Immature natural killer cell (primary cell): ENCODE data around the gene ETNK1. TPM values are rescaled to one million over a fixed set of nuclear protein-coding genes. Genes with fewer than 3 reads are reported as not detected.

Source experiments
- DNase-seq, 3 donors: peaks; one replicate each; pipeline ENCODE4 v3.0.0; 2022; ENCODE audit warnings: mixed read lengths in 1 of 3
- H3K27ac Mint-ChIP-seq, 6 donors: one replicate each; pipeline ENCODE4 v1.8.0; 2020; ENCODE audit warnings: mixed read lengths in 6 of 6, mild to moderate bottlenecking in 5 of 6, inconsistent platforms in 4 of 6, moderate library complexity in 3 of 6
- H3K27me3 Mint-ChIP-seq, 3 donors: one replicate each; pipeline ENCODE4 v1.8.0; 2020 to 2021; ENCODE audit warnings: low read depth in 3 of 3, mild to moderate bottlenecking in 3 of 3, mixed read lengths in 3 of 3, moderate library complexity in 3 of 3, inconsistent platforms in 1 of 3
- H3K36me3 Mint-ChIP-seq, 3 donors: one replicate each; pipeline ENCODE4 v1.8.0; 2020; ENCODE audit warnings: mixed read lengths in 3 of 3, inconsistent platforms in 2 of 3, mild to moderate bottlenecking in 2 of 3
- H3K4me1 Mint-ChIP-seq, 2 donors: one replicate each; pipeline ENCODE4 v1.8.0; 2020; ENCODE audit warnings: inconsistent platforms in 2 of 2, mild to moderate bottlenecking in 2 of 2, mixed read lengths in 2 of 2, moderate library complexity in 1 of 2
- H3K4me3 Mint-ChIP-seq, 5 donors: one replicate each; pipeline ENCODE4 v1.8.0; 2020; ENCODE audit warnings: mild to moderate bottlenecking in 5 of 5, mixed read lengths in 5 of 5, inconsistent platforms in 3 of 5, moderate library complexity in 3 of 5
- H3K9me3 Mint-ChIP-seq, 6 donors: one replicate each; pipeline ENCODE4 v1.8.0; 2020; ENCODE audit warnings: mild to moderate bottlenecking in 6 of 6, mixed read lengths in 6 of 6, inconsistent platforms in 4 of 6, moderate library complexity in 3 of 6
- polyA plus RNA-seq, 3 donors: library from polyadenylated mRNA; unstranded; fragments of 300-500 nt; fragmentation: Illumina TruSeq; gene quantifications; one replicate each; pipeline ENCODE4 v1.2.3, GENCODE V29; 2021

ETNK1 gene
- polyA plus RNA-seq, 3 donors from 2014 or later: 15.7 to 26.2 (median 16.5) TPM

- H3K9me3 Mint-ChIP-seq: no peaks in the 10 kb centered on the region
- H3K36me3 Mint-ChIP-seq: peaks cover 3 to 11% (median 4%) of the 10 kb centered on the region in 3 donors
- H3K4me1 Mint-ChIP-seq: peaks cover 23 to 65% of the 10 kb centered on the region in 2 donors
- H3K4me3 Mint-ChIP-seq: no peak overlapping the region
- peak overlapping the region in 2 of 6 donors; percentile 20 to 31 for H3K27ac Mint-ChIP-seq
- no peak for DNase-seq
- H3K27me3 Mint-ChIP-seq: no peaks in the 10 kb centered on the region
These were observed 28.1 kb downstream of the ETNK1 start for GRCh38 chr12:22653075-22653474.

- H3K4me1 Mint-ChIP-seq: peaks cover 23 to 63% of the 10 kb centered on the region in 2 donors
- peak overlapping the region in 1 of 6 donors; percentile 9 for H3K27ac Mint-ChIP-seq
- peaks cover 3 to 11% (median 4%) of the 10 kb centered on the region in 3 donors for H3K36me3 Mint-ChIP-seq
- H3K9me3 Mint-ChIP-seq: no peaks in the 10 kb centered on the region
- H3K4me3 Mint-ChIP-seq: no peak overlapping the region
- no peaks in the 10 kb centered on the region for H3K27me3 Mint-ChIP-seq
- no peak for DNase-seq
These were observed 28.8 kb downstream of the ETNK1 start for GRCh38 chr12:22653791-22654190.

GRCh38 chr12:22656376-22656775 is 31.4 kb downstream of the ETNK1 start:
- Mint-ChIP-seq H3K27ac (peak overlapping the region in 2 of 6 donors; percentile 4 to 26), H3K27me3 (no peaks in the 10 kb centered on the region), H3K4me3 (no peak overlapping the region), H3K9me3 (no peaks in the 10 kb centered on the region), H3K4me1 (peaks cover 21 to 50% of the 10 kb centered on the region in 2 donors), H3K36me3 (peaks cover 3 to 19% (median 7%) of the 10 kb centered on the region in 3 donors)
- no peak for DNase-seq

- H3K27ac Mint-ChIP-seq: no peak overlapping the region
- DNase-seq: no peak
- H3K36me3 Mint-ChIP-seq: peaks cover 2 to 19% (median 6%) of the 10 kb centered on the region in 3 donors
- H3K27me3 Mint-ChIP-seq: no peaks in the 10 kb centered on the region
- H3K4me1 Mint-ChIP-seq: peaks cover 21 to 48% of the 10 kb centered on the region in 2 donors
- H3K9me3 Mint-ChIP-seq: no peaks in the 10 kb centered on the region
- H3K4me3 Mint-ChIP-seq: no peak overlapping the region
These were observed 31.9 kb downstream of the ETNK1 start for GRCh38 chr12:22656831-22657230.

- Mint-ChIP-seq H3K36me3 (peaks cover 0 to 16% (median 3%) of the 10 kb centered on the region in 3 donors), H3K27me3 (no peaks in the 10 kb centered on the region), H3K9me3 (no peaks in the 10 kb centered on the region), H3K4me3 (no peak overlapping the region), H3K4me1 (peaks cover 17 to 42% of the 10 kb centered on the region in 2 donors), H3K27ac (no peak overlapping the region)
- DNase-seq: no peak
These were observed 32.6 kb downstream of the ETNK1 start for GRCh38 chr12:22657538-22657937.

- no peak for DNase-seq
- Mint-ChIP-seq H3K4me3 (no peak overlapping the region), H3K27me3 (no peaks in the 10 kb centered on the region), H3K9me3 (no peaks in the 10 kb centered on the region), H3K4me1 (peaks cover 12 to 36% of the 10 kb centered on the region in 2 donors), H3K27ac (peak overlapping the region in 1 of 6 donors; percentile 14), H3K36me3 (peaks cover 0 to 12% (median 3%) of the 10 kb centered on the region in 3 donors)
These were observed 33.2 kb downstream of the ETNK1 start for GRCh38 chr12:22658214-22658613.

- no peaks in the 10 kb centered on the region for H3K9me3 Mint-ChIP-seq
- peaks cover 8 to 13% (median 11%) of the 10 kb centered on the region in 3 donors for H3K36me3 Mint-ChIP-seq
- no peak for DNase-seq
- H3K4me1 Mint-ChIP-seq: peaks cover 7 to 37% of the 10 kb centered on the region in 2 donors
- H3K27ac Mint-ChIP-seq: no peak overlapping the region
- H3K27me3 Mint-ChIP-seq: no peaks in the 10 kb centered on the region
- no peak overlapping the region for H3K4me3 Mint-ChIP-seq
These were observed 37.4 kb downstream of the ETNK1 start for GRCh38 chr12:22662356-22662755.

GRCh38 chr12:22665476-22665875 is 40.5 kb downstream of the ETNK1 start:
- Mint-ChIP-seq H3K36me3 (peaks cover 12 to 14% (median 12%) of the 10 kb centered on the region in 3 donors), H3K27ac (peak overlapping the region in 4 of 6 donors; percentile 4 to 59 (median 50)), H3K27me3 (no peaks in the 10 kb centered on the region), H3K4me3 (no peak overlapping the region), H3K4me1 (peaks cover 7 to 28% of the 10 kb centered on the region in 2 donors), H3K9me3 (no peaks in the 10 kb centered on the region)
- no peak for DNase-seq

GRCh38 chr12:22667122-22667521 is 42.2 kb downstream of the ETNK1 start:
- H3K36me3 Mint-ChIP-seq: peaks cover 6 to 14% (median 9%) of the 10 kb centered on the region in 3 donors
- H3K4me1 Mint-ChIP-seq: peaks cover 7 to 22% of the 10 kb centered on the region in 2 donors
- no peak for DNase-seq
- H3K4me3 Mint-ChIP-seq: no peak overlapping the region
- no peaks in the 10 kb centered on the region for H3K27me3 Mint-ChIP-seq
- H3K27ac Mint-ChIP-seq: peak overlapping the region in 1 of 6 donors; percentile 62
- H3K9me3 Mint-ChIP-seq: no peaks in the 10 kb centered on the region

GRCh38 chr12:22668441-22668840 is 43.5 kb downstream of the ETNK1 start:
- Mint-ChIP-seq H3K4me3 (no peak overlapping the region), H3K27ac (no peak overlapping the region), H3K27me3 (no peaks in the 10 kb centered on the region), H3K36me3 (peaks cover 9 to 17% (median 9%) of the 10 kb centered on the region in 3 donors), H3K9me3 (no peaks in the 10 kb centered on the region), H3K4me1 (peaks cover 7 to 22% of the 10 kb centered on the region in 2 donors)
- no peak for DNase-seq

GRCh38 chr12:22670762-22671161 is 45.8 kb downstream of the ETNK1 start:
- no peaks in the 10 kb centered on the region for H3K9me3 Mint-ChIP-seq
- no peaks in the 10 kb centered on the region for H3K27me3 Mint-ChIP-seq
- DNase-seq: no peak
- H3K27ac Mint-ChIP-seq: no peak overlapping the region
- no peak overlapping the region for H3K4me3 Mint-ChIP-seq
- peaks cover 3 to 15% of the 10 kb centered on the region in 2 donors for H3K4me1 Mint-ChIP-seq
- peaks cover 9 to 23% (median 12%) of the 10 kb centered on the region in 3 donors for H3K36me3 Mint-ChIP-seq

GRCh38 chr12:22672951-22673350 is 48.0 kb downstream of the ETNK1 start:
- DNase-seq: no peak
- no peak overlapping the region for H3K4me3 Mint-ChIP-seq
- H3K27me3 Mint-ChIP-seq: no peaks in the 10 kb centered on the region
- H3K9me3 Mint-ChIP-seq: no peaks in the 10 kb centered on the region
- H3K4me1 Mint-ChIP-seq: peaks cover 3 to 15% of the 10 kb centered on the region in 2 donors
- no peak overlapping the region for H3K27ac Mint-ChIP-seq
- H3K36me3 Mint-ChIP-seq: peaks cover 13 to 33% (median 24%) of the 10 kb centered on the region in 3 donors

GRCh38 chr12:22677781-22678574 is 53.0 kb downstream of the ETNK1 start:
- no peak for DNase-seq
- H3K36me3 Mint-ChIP-seq: peaks cover 29 to 50% (median 44%) of the 10 kb centered on the region in 3 donors
- no peaks in the 10 kb centered on the region for H3K27me3 Mint-ChIP-seq
- H3K4me1 Mint-ChIP-seq: peaks cover 3 to 31% of the 10 kb centered on the region in 2 donors
- no peak overlapping the region for H3K4me3 Mint-ChIP-seq
- H3K9me3 Mint-ChIP-seq: no peaks in the 10 kb centered on the region
- no peak overlapping the region for H3K27ac Mint-ChIP-seq

- Mint-ChIP-seq H3K4me1 (peaks cover 16 to 52% of the 10 kb centered on the region in 2 donors), H3K27me3 (no peaks in the 10 kb centered on the region), H3K4me3 (no peak overlapping the region), H3K9me3 (no peaks in the 10 kb centered on the region), H3K36me3 (peaks cover 18 to 27% (median 26%) of the 10 kb centered on the region in 3 donors), H3K27ac (no peak overlapping the region)
- DNase-seq: no peak
These were observed 57.7 kb downstream of the ETNK1 start for GRCh38 chr12:22682663-22683062.
